GM10266 (cell line): Measurements from ENCODE around the gene CCDC86.

Experiments
- DNase-seq: peaks from one replicate; pipeline ENCODE4 v3.0.0; 2012; ENCODE audit errors: extremely low spot score
- TF ChIP-seq, protein P1 (sequence below): IDR thresholded peaks from 2 replicates; pipeline ENCODE4 v1.5.1; 2012; ENCODE audit warnings: mild to moderate bottlenecking, low read depth; ENCODE audit not compliant: control insufficient read depth, insufficient read depth; ENCODE audit errors: missing control alignments

The CCDC86 gene

DNA sequence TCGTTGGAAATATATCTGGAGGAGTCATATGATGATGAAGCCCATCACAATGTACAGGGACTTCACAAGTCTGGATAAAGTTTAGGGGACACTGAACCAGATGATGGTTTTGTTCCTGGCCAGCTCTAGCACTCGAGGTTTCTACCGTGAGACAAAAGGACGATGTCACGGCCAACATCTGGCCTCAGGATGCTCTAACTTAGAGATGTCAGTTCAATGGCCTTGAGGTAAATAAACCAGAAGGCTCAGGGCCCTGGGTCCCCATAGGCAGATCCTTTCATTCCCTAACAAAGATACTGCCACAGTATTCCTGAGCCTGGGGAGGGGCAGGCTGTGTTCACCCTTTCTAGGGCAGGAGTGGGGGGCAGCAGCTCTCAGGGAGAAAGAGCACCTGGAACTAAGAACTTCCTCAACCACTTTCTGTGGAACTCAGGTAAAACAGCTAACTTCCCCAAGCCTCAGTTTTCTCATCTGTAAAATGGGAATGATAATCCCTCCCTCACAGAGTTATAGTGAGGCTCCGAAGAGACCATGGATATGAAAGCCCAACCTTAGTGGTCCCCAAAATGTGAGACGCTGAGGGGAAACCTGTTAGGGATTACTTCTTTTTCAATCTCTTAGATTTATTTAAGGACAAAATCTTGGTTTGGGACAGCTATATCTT lies 38.5 kb upstream of the CCDC86 start:
- TF ChIP-seq, protein P1, sequence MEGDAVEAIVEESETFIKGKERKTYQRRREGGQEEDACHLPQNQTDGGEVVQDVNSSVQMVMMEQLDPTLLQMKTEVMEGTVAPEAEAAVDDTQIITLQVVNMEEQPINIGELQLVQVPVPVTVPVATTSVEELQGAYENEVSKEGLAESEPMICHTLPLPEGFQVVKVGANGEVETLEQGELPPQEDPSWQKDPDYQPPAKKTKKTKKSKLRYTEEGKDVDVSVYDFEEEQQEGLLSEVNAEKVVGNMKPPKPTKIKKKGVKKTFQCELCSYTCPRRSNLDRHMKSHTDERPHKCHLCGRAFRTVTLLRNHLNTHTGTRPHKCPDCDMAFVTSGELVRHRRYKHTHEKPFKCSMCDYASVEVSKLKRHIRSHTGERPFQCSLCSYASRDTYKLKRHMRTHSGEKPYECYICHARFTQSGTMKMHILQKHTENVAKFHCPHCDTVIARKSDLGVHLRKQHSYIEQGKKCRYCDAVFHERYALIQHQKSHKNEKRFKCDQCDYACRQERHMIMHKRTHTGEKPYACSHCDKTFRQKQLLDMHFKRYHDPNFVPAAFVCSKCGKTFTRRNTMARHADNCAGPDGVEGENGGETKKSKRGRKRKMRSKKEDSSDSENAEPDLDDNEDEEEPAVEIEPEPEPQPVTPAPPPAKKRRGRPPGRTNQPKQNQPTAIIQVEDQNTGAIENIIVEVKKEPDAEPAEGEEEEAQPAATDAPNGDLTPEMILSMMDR, result no peak
- no peak for DNase-seq

DNA sequence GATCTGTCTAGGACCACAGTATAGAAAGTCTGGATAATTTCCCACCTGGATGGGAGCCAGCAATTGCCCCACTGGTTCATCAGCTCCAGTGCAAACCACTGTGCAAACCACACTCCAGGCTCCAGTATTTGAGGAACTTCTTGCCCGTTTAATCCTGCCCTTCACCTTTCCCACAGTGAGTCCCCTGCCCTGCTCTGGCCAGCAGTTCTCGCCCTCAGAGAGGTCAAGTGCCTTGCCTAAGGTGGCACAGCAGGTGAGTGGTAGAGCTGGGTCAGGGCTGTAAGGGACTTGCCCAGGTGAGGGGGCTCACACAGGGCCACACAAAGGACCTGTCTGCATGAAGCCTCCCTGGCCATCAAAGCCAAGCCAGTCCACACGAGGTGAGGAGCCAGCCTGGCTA lies 32.7 kb upstream of the CCDC86 start:
- TF ChIP-seq, protein P1, result no peak
- DNase-seq, result no peak

GRCh38 chr11:60809691-60810090 lies 32.2 kb upstream of the CCDC86 start:
- DNase-seq, result no peak
- TF ChIP-seq, protein P1, result no peak

DNA sequence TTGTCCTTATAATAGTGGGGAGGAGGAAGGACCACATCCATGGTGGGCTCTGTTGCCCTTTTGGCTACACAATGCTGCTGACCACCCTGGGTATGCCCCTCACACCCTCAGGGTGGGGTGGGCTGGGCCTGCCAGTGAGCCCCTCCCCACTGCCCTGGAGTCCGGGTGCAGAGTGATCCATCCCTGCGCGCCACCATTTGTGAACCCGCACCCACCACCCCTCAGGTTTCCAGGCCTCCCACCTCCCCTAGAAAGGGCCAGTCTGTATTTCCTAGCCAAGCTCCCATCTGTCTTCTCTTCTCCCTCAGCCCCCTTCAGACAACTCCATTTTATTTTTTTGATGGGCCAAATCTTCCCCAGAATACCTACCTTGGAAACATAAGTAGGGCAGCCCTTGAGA lies 31.8 kb upstream of the CCDC86 start:
- TF ChIP-seq, protein P1, result no peak
- DNase-seq, result no peak

GRCh38 chr11:60810569-60810968 lies 31.3 kb upstream of the CCDC86 start:
- no peak for DNase-seq
- TF ChIP-seq, protein P1, result no peak

DNA sequence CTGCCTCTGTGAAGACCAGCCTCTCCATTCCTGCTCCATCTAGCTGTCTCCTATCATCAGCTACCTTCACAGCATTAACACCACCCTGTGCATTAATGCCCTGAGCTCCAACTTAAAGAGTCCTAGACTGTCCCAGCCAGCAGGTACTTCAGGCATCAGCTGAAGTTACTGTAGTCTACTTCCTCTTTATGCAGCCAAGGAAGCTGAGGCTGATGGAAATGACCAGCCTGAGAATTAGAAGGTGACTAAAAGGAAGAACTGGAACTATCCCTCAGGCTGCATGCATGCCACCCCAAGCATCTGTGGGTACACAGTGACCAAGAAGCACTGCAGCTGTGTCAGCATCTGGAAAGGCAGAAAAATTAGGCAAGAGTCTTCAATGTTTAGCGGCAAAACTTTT lies 28.6 kb upstream of the CCDC86 start:
- DNase-seq, result no peak

DNA sequence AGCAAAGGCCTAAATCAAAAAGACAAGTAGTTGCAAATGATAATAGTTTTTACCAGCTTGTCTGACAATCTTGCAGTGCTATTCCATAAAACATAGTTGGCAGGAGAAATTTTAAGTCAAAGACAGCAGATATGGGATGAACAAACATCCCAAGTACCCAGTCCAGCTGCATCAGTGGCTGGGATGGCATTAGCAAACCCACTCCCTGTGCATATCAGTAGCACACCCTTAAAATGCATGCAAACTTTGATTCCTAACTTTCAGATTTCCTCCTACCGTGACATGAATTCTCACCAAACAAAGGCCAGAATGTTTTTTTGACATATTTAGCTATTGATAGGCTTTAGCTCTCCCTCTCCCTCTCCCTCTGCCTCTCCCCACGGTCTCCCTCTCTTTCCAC lies 27.8 kb upstream of the CCDC86 start:
- TF ChIP-seq, protein P1, result no peak
- no peak for DNase-seq

More for the DNA sequence above, 28.6 kb upstream of the CCDC86 start:
- TF ChIP-seq, protein P1, result no peak
